Mucosa of descending colon (tissue), 3 donors: Measurements from ENCODE around the gene TMEM178B. TPM values are rescaled to one million over a fixed set of nuclear protein-coding genes. Genes with fewer than 3 reads are reported as not detected.

Source experiments
- ATAC-seq: fragments of 200-7000 bp; cut with Tn5 transposase; one replicate; pipeline ENCODE4 v1.9.1; 2020; ENCODE audit warnings: mild to moderate bottlenecking, moderate library complexity
- DNase-seq, 3 donors: peaks; one replicate each; pipeline ENCODE4 v3.0.0-alpha.2; 2020
- H3K36me3 ChIP-seq: fragments of 200-600 bp; one replicate; pipeline ENCODE4 v1.8.0; 2021; ENCODE audit warnings: low read depth, mild to moderate bottlenecking
- H3K4me1 ChIP-seq: fragments of 200-600 bp; one replicate; pipeline ENCODE4 v1.8.0; 2021; ENCODE audit warnings: low read depth, mild to moderate bottlenecking
- H3K4me3 ChIP-seq: fragments of 200-600 bp; one replicate; pipeline ENCODE4 v1.8.0; 2021; ENCODE audit warnings: mild to moderate bottlenecking
- H3K9me3 ChIP-seq: fragments of 200-600 bp; one replicate; pipeline ENCODE4 v1.8.0; 2021; ENCODE audit warnings: mild to moderate bottlenecking
- CTCF ChIP-seq: fragments of 200-600 bp; IDR thresholded peaks from one replicate; pipeline ENCODE4 v1.8.0; 2022; ENCODE audit warnings: antibody characterized with exemption, mild to moderate bottlenecking
- intact Hi-C, 2 donors: fragments of 100-400 bp; cut with DNase I in 1 of 2; cut with micrococcal nuclease in 1 of 2; formaldehyde crosslinking; loops; one replicate each; pipeline versions ENCODE4 v1.11.0 to v1.11.1; 2022; cut with DNase I, micrococcal nuclease
- total RNA-seq, 3 donors: library from RNA; stranded (reverse); fragmentation: NEBNext Ultra II Directional in 2 of 3; extraction: Animal tissue kit (Norgen Biotek cat#: 25700) in 2 of 3; gene quantifications; one replicate each; pipeline versions ENCODE4 v1.2.1 to v1.2.4, GENCODE V29; 2021 to 2023
- donor health status: DM: no; HTN: no; CAD: no; lungs with moderate emphysema.
- donor health status: DM: no; HTN: no; CAD: no.
- donor health status: DM: no; HTN: yes; CAD: no.

TMEM178B gene
- total RNA-seq, 3 donors from 2014 or later: 0.22 to 2.0 (median 0.32) TPM

GRCh38 chr7:141264511-141264910, 190.6 kb downstream of the TMEM178B start:
- intact Hi-C loops: no loop called here
- H3K36me3 ChIP-seq: no peaks in the 10 kb centered on the region
- H3K4me3 ChIP-seq: no peak overlapping the region
- no peaks in the 10 kb centered on the region for H3K4me1 ChIP-seq
- ATAC-seq: no peak
- DNase-seq: no peak
- TF ChIP-seq CTCF: no peak
- H3K9me3 ChIP-seq: no peaks in the 10 kb centered on the region

GRCh38 chr7:141265668-141266067, 191.8 kb downstream of the TMEM178B start:
- intact Hi-C loops: no loop called here
- TF ChIP-seq CTCF: no peak
- Histone ChIP-seq H3K9me3 (no peaks in the 10 kb centered on the region), H3K36me3 (no peaks in the 10 kb centered on the region), H3K4me3 (no peak overlapping the region), H3K4me1 (no peaks in the 10 kb centered on the region)
- ATAC-seq (no peak), DNase-seq (no peak)

- TF ChIP-seq CTCF: no peak
- no peak for ATAC-seq
- DNase-seq: no peak
- no peak overlapping the region for H3K4me3 ChIP-seq
- intact Hi-C loops: no loop called here
- no peaks in the 10 kb centered on the region for H3K36me3 ChIP-seq
- H3K9me3 ChIP-seq: no peaks in the 10 kb centered on the region
- no peaks in the 10 kb centered on the region for H3K4me1 ChIP-seq
Observed at GRCh38 chr7:141268614-141269013, 194.8 kb downstream of the TMEM178B start.

- Histone ChIP-seq H3K9me3 (no peaks in the 10 kb centered on the region), H3K4me1 (no peaks in the 10 kb centered on the region), H3K36me3 (no peaks in the 10 kb centered on the region), H3K4me3 (no peak overlapping the region)
- DNase-seq (no peak), ATAC-seq (no peak)
- intact Hi-C loops: no loop called here
- no peak for TF ChIP-seq CTCF
Observed at GRCh38 chr7:141271451-141271850, 197.6 kb downstream of the TMEM178B start.

- no peak for DNase-seq
- H3K36me3 ChIP-seq: no peaks in the 10 kb centered on the region
- H3K4me1 ChIP-seq: no peaks in the 10 kb centered on the region
- H3K4me3 ChIP-seq: no peak overlapping the region
- no peaks in the 10 kb centered on the region for H3K9me3 ChIP-seq
- ATAC-seq: no peak
- TF ChIP-seq CTCF: no peak
- intact Hi-C loops: no loop called here
Observed at GRCh38 chr7:141272417-141272816, 198.6 kb downstream of the TMEM178B start.

- no peaks in the 10 kb centered on the region for H3K9me3 ChIP-seq
- ATAC-seq (no peak), DNase-seq (no peak)
- no peaks in the 10 kb centered on the region for H3K36me3 ChIP-seq
- TF ChIP-seq CTCF: no peak
- H3K4me1 ChIP-seq: no peaks in the 10 kb centered on the region
- no peak overlapping the region for H3K4me3 ChIP-seq
- intact Hi-C loops: no loop called here
Observed at GRCh38 chr7:141275350-141275749, 201.5 kb downstream of the TMEM178B start.
